Duodenal mucosa (tissue), 2 donors: ENCODE measurements around the gene NUDT9.
"Not testable (repeated sequence)": the region's sequence is repeated elsewhere in the genome, so short reads cannot be mapped to it uniquely, and the experiment has no call there.

Experiments used
- H3K27ac ChIP-seq: one replicate; pipeline ENCODE4 v1.7.0; 2013; ENCODE audit warnings: low read depth, low read length
- H3K27me3 ChIP-seq, 2 donors: one replicate each; pipeline ENCODE4 v1.7.0; 2013; ENCODE audit warnings: low read length in 2 of 2, control low read depth in 1 of 2; ENCODE audit not compliant: insufficient read depth in 2 of 2, control insufficient read depth in 1 of 2
- H3K36me3 ChIP-seq, 2 donors: one replicate each; pipeline ENCODE4 v1.7.0; 2013; ENCODE audit warnings: low read length in 2 of 2, control low read depth in 1 of 2; ENCODE audit not compliant: insufficient read depth in 2 of 2, control insufficient read depth in 1 of 2
- H3K4me1 ChIP-seq, 2 donors: one replicate each; pipeline ENCODE4 v1.7.0; 2013; ENCODE audit warnings: low read length in 2 of 2, control low read depth in 1 of 2; ENCODE audit not compliant: insufficient read depth in 2 of 2, control insufficient read depth in 1 of 2
- H3K4me3 ChIP-seq, 2 donors: one replicate each; pipeline ENCODE4 v1.7.0; 2013; ENCODE audit warnings: low read length in 2 of 2, low read depth in 1 of 2
- H3K9ac ChIP-seq, 2 donors: one replicate each; pipeline ENCODE4 v1.7.0; 2013; ENCODE audit warnings: low read length in 2 of 2, low read depth in 1 of 2
- H3K9me3 ChIP-seq, 2 donors: one replicate each; pipeline ENCODE4 v1.7.0; 2013; ENCODE audit warnings: low read length in 2 of 2, control low read depth in 1 of 2; ENCODE audit not compliant: control insufficient read depth in 1 of 2

Gene NUDT9

GRCh38 chr4:87446375-87446774, 24.0 kb downstream of the NUDT9 start:
- not testable (repeated sequence) for H3K9ac ChIP-seq, H3K9me3 ChIP-seq, H3K4me3 ChIP-seq, H3K4me1 ChIP-seq, H3K27ac ChIP-seq, H3K27me3 ChIP-seq
- peaks cover 0 to 40% of the 10 kb centered on the region in 2 donors for H3K36me3 ChIP-seq

- Histone ChIP-seq H3K36me3 (peaks cover 0 to 27% of the 10 kb centered on the region in 2 donors), H3K9ac (no peak overlapping the region), H3K9me3 (no peaks in the 10 kb centered on the region), H3K27me3 (no peaks in the 10 kb centered on the region), H3K4me3 (no peak overlapping the region), H3K27ac (no peak overlapping the region), H3K4me1 (no peaks in the 10 kb centered on the region)
These were observed 29.2 kb downstream of the NUDT9 start for GRCh38 chr4:87451537-87451936.

- Histone ChIP-seq H3K4me3 (no peak overlapping the region), H3K27me3 (no peaks in the 10 kb centered on the region), H3K9ac (no peak overlapping the region), H3K27ac (no peak overlapping the region), H3K36me3 (peaks cover 8 to 21% of the 10 kb centered on the region in 2 donors), H3K4me1 (no peaks in the 10 kb centered on the region), H3K9me3 (no peaks in the 10 kb centered on the region)
These were observed 36.5 kb downstream of the NUDT9 start for GRCh38 chr4:87458913-87459312.

GRCh38 chr4:87461281-87461700, 38.9 kb downstream of the NUDT9 start:
- no peaks in the 10 kb centered on the region for H3K9me3 ChIP-seq
- H3K9ac ChIP-seq = no peak overlapping the region
- H3K27me3 ChIP-seq = no peaks in the 10 kb centered on the region
- no peak overlapping the region for H3K27ac ChIP-seq
- no peaks in the 10 kb centered on the region for H3K4me1 ChIP-seq
- peaks cover 8 to 16% of the 10 kb centered on the region in 2 donors for H3K36me3 ChIP-seq
- H3K4me3 ChIP-seq = no peak overlapping the region

GRCh38 chr4:87462102-87462501, 39.7 kb downstream of the NUDT9 start:
- Histone ChIP-seq H3K36me3 (peaks cover 8 to 16% of the 10 kb centered on the region in 2 donors), H3K27me3 (no peaks in the 10 kb centered on the region), H3K27ac (no peak overlapping the region), H3K4me1 (no peaks in the 10 kb centered on the region), H3K9ac (no peak overlapping the region), H3K9me3 (no peaks in the 10 kb centered on the region), H3K4me3 (no peak overlapping the region)

- H3K4me1 ChIP-seq = no peaks in the 10 kb centered on the region
- H3K27ac ChIP-seq = no peak overlapping the region
- H3K9me3 ChIP-seq = no peaks in the 10 kb centered on the region
- no peaks in the 10 kb centered on the region for H3K27me3 ChIP-seq
- H3K4me3 ChIP-seq = no peak overlapping the region
- H3K9ac ChIP-seq = no peak overlapping the region
- H3K36me3 ChIP-seq = no peaks in the 10 kb centered on the region
These were observed 43.5 kb downstream of the NUDT9 start for GRCh38 chr4:87465739-87466366.

GRCh38 chr4:87469390-87469789, 47.0 kb downstream of the NUDT9 start:
- Histone ChIP-seq H3K27me3 (no peaks in the 10 kb centered on the region), H3K9me3 (no peaks in the 10 kb centered on the region), H3K4me1 (no peaks in the 10 kb centered on the region), H3K27ac (no peak overlapping the region), H3K36me3 (no peaks in the 10 kb centered on the region), H3K4me3 (no peak overlapping the region), H3K9ac (no peak overlapping the region)

- Histone ChIP-seq H3K4me3 (no peak overlapping the region), H3K27me3 (no peaks in the 10 kb centered on the region), H3K9me3 (no peaks in the 10 kb centered on the region), H3K27ac (no peak overlapping the region), H3K9ac (no peak overlapping the region), H3K4me1 (no peaks in the 10 kb centered on the region), H3K36me3 (no peaks in the 10 kb centered on the region)
These were observed 54.6 kb downstream of the NUDT9 start for GRCh38 chr4:87476934-87477333.

GRCh38 chr4:87478732-87479250, 56.4 kb downstream of the NUDT9 start:
- H3K27ac ChIP-seq = no peak overlapping the region
- H3K9ac ChIP-seq = no peak overlapping the region
- H3K27me3 ChIP-seq = no peaks in the 10 kb centered on the region
- no peak overlapping the region for H3K4me3 ChIP-seq
- no peaks in the 10 kb centered on the region for H3K36me3 ChIP-seq
- H3K9me3 ChIP-seq = no peaks in the 10 kb centered on the region
- H3K4me1 ChIP-seq = no peaks in the 10 kb centered on the region

GRCh38 chr4:87481377-87481776, 59.0 kb downstream of the NUDT9 start:
- H3K27ac ChIP-seq = no peak overlapping the region
- no peak overlapping the region for H3K9ac ChIP-seq
- no peaks in the 10 kb centered on the region for H3K36me3 ChIP-seq
- H3K4me3 ChIP-seq = no peak overlapping the region
- no peaks in the 10 kb centered on the region for H3K9me3 ChIP-seq
- no peaks in the 10 kb centered on the region for H3K27me3 ChIP-seq
- no peaks in the 10 kb centered on the region for H3K4me1 ChIP-seq
